Choroid plexus epithelial cell (primary cell): ENCODE results near the gene RASSF9.
A peak's percentile ranks its signal among the peaks of the same experiment; 100 is the strongest.

ENCODE experiments used
- DNase-seq: peaks from one replicate; pipeline ENCODE4 v3.0.0-alpha.2; 2010; ENCODE audit warnings: low read depth
- H3K4me3 ChIP-seq: 2 replicates; pipeline ENCODE4 v1.5.1; 2011; ENCODE audit warnings: low read depth, mild to moderate bottlenecking, control low read depth, low read length, moderate library complexity
- TF ChIP-seq, protein P1 (sequence below): conservative IDR thresholded peaks from 2 replicates; pipeline ENCODE4 v1.5.1; 2011; ENCODE audit warnings: low read depth, mild to moderate bottlenecking, control low read depth, inconsistent platforms, low read length, moderate library complexity

The RASSF9 gene

DNA sequence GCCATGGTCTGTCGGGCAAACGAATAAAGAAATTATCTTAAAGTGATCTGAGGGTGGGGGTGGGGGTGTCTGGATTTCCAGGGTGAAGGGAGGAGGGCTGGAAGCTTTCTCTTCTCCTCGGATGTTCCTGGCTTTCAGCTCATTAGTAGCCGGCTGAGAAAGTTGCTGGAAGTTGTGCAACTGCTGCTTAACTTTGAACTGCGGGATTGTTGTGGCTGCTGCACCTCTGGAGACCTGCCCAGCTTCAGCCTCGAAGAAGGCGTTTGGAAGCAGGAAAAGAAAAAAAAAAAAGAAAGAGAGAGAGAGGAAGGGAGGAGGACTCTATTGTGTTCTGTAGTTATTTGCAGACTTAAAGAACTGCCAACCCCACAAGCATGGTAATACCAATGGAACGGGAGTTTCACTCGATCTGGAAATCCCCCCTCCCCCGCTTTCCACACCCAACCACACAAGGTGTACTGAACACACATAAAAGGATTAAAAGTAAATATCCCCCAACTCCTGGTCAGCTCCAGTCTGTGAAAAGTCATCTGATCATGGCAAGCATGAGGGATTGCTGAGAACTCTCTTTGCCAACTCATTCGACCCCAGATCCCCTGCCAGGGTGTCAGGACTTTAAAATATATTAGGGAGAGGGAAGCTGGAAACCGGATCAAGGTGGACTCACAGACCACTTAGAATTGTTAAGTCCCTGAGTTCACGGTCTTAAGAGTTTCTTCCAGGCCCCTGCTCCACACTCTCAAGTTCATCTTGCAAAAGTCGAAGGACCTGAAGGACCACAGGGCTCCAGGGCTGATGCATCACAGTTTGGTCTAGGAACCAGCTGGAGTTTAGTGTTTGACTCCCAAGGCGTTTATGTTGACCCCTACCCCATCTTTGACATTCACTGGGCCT is at the start of gene RASSF9:
TSS of gene RASSF9 (minus strand) at position 213 of the 894 bp plus-strand sequence. CDS start at position 5, 208 bp downstream.
- TF ChIP-seq, protein P1, sequence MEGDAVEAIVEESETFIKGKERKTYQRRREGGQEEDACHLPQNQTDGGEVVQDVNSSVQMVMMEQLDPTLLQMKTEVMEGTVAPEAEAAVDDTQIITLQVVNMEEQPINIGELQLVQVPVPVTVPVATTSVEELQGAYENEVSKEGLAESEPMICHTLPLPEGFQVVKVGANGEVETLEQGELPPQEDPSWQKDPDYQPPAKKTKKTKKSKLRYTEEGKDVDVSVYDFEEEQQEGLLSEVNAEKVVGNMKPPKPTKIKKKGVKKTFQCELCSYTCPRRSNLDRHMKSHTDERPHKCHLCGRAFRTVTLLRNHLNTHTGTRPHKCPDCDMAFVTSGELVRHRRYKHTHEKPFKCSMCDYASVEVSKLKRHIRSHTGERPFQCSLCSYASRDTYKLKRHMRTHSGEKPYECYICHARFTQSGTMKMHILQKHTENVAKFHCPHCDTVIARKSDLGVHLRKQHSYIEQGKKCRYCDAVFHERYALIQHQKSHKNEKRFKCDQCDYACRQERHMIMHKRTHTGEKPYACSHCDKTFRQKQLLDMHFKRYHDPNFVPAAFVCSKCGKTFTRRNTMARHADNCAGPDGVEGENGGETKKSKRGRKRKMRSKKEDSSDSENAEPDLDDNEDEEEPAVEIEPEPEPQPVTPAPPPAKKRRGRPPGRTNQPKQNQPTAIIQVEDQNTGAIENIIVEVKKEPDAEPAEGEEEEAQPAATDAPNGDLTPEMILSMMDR: no peak
- DNase-seq: peak; percentile 90
- peak within 1 kb of the TSS; percentile 60 for H3K4me3 ChIP-seq

DNA sequence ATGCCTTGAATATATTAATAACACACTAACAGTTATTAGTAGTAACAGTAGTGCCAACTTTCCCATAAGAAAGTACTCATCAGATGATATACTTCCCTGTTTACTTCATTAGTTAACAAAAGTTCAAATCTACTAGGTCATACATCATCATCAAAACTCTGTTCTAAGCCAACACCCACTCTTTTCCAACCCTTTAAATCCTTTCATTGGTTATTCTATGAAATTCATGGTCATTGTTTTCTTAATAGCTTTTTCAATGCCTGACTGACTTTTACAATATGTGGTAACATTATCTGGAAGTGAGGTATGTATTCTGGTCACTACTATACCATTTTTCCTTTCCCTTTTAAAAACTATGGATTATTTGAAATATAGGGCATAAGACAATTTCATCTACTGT is 47.6 kb upstream of the RASSF9 start:
- TF ChIP-seq, protein P1: no peak
- H3K4me3 ChIP-seq: no peak overlapping the region
- no peak for DNase-seq

DNA sequence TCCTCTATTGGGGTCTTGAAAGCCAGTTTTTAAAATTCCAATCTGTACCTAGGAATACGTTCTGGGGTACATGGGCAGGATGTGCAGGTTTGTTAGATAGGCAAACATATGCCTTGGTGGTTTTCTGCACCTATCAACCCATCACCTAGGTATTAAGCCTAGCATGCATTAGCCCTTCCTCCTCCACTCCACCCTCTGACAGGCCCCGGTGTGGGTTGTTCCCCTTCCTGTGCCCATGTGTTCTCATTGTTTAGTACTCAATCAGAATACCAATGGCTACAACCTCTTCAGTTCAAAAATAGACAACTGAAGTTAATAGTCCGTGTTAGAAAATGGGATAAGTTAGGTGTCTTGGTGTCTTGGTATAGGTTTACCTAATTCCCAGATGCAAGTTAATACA is 41.2 kb upstream of the RASSF9 start:
- no peak overlapping the region for H3K4me3 ChIP-seq
- no peak for DNase-seq
- TF ChIP-seq, protein P1: no peak

DNA sequence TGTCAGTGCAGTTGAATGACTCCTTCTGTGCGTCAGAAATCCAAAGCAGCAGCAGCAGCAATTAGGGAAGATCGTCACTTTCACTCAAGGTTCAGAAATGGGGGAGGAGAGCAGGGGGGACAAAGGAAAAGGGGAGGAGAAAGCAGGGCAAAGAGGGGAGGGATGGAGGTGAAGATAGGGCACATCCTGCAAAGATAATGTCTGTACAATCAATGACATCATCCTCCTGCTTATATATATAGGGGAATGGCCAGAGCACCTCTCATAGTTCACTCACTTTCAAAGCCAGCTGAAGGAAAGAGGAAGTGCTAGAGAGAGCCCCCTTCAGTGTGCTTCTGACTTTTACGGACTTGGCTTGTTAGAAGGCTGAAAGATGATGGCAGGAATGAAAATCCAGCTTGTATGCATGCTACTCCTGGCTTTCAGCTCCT is 37.8 kb upstream of the RASSF9 start, which contains the start of gene NTS:
TSS of gene NTS (plus strand) at position 265 of the 431 bp plus-strand sequence. CDS start at position 374, 109 bp downstream.
- no peak within 1 kb of the TSS for H3K4me3 ChIP-seq
- TF ChIP-seq, protein P1: peak; percentile 15
- DNase-seq: peak; percentile 21

DNA sequence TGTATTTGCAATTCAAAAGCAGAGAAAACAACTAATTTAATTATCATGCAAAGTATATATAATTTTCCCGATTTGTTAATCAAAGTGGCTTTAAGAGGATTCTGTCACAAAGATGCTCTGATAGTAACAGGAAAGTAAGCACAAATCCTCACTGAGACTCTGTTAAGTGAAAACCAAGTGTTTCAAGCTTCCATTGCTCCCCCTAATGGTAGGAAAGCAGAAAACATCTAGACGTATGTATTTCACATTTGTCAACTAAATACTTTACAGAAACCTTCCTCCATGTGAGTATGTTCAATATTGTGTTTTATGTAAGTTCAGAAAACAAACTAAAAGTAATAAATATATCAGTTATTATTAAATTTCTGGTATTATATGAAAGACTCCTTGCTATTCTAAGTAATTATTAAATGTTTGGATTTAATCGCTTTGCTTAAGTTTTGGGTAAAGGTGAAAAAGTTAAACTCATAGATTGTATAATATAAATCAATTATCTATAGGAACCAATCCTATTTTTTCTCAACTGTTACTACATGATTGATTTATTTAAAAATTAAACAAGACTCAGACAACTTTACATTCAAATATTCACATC is 36.4 kb upstream of the RASSF9 start:
- TF ChIP-seq, protein P1: peak; percentile 75
- H3K4me3 ChIP-seq: no peak overlapping the region
- DNase-seq: peak; percentile 84

DNA sequence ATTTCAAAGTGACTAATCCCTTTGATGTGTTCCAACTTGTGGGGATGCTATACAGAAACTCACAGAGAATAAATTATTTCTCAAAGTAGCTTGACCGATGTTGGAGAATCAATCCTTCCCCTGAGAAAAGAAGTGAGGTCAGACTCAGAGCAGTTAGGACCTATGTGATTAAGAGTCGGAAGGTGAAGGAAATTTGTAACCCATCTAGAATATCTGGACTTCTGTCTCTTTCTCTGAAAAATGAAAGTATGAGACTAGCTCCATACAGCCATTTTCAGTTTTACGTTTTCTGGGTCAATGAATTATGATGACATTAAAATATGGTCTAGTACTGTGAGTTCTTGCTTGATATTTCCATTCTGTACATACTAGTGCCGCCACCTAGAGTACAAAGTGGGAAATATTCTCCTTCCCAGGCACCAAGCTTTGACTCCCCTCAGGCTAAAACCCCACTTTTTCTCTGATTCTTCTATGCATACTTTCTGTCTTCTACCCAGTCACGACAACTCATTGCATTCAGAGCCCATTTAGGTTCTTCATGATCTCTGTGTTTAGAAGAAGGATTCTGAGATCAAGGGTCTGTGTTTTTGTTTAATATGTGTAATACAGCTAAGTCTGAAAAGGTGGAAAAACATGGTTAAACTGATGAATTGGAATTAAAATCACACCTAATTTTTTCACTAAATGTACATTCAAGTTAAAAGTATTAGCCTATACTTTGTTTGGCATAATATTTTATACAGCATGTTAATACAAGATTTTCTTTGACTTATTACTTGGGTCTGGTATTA is 31.0 kb upstream of the RASSF9 start:
- TF ChIP-seq, protein P1: peak; percentile 81
- no peak overlapping the region for H3K4me3 ChIP-seq
- peak; percentile 85 for DNase-seq
